CD4-positive, alpha-beta T cell treated with Interleukin-4 for 1 hour (primary cell): ENCODE data around the gene MDM4.

Source experiments
- DNase-seq, 2 donors: peaks; one replicate each; pipeline ENCODE4 v3.0.0-alpha.2; 2020 to 2022

The MDM4 gene

DNA sequence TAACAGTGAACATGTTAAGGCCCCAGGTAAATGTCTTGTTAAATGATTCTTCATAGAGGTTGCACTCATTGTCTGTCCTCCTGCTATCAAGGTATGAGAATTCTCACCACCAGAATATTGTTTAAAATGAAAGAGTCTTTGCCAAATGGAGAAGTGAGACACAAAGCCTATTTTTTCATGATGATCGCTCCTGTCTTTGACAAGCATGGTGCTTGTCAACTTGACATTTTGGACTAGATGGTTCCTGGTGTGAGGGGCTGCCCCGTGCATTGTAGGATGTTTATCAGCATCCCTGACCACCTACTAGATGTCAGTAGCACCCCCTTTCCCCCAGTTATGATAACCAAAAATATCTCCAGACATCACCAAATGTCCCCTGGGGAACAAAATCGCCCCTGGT, 65.6 kb downstream of the MDM4 start:
- DNase-seq, result no peak

DNA sequence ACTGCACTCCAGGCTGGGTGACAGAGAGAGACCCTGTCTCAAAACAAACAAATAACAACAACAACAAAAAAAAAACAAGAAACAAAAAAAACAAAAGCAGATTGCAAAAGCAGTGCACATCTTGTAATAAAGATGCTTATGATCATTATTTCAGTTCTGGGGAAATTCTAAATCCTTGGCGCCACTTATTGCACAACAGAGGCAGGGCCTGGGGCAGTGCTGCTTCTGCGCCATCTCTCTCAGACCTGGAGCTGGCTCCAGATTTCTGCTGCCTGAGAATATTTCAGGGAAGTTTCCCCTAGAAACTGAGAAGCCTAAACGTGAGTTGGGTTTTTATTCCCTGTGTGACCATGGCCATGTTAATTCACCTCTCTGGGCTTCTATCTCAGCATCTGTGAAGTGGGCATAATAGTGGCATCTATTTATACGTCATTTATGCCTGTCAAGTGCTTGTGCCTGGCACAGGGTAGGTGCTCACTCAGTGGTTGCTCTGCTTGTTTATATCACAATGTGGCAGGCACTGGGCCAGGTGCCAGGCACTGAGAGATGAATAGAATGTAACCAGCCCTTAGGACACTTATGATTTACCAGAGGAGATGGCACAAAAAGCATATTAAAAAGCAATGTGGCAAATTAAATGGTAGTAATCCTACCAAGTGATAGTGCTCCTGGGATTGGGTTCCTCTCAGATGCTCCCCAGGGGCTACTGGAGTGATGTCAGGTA, 67.9 kb downstream of the MDM4 start:
- no peak for DNase-seq

GRCh38 chr1:204584699-204585372, 68.6 kb downstream of the MDM4 start:
- DNase-seq, result peak; percentile 20 to 36

DNA sequence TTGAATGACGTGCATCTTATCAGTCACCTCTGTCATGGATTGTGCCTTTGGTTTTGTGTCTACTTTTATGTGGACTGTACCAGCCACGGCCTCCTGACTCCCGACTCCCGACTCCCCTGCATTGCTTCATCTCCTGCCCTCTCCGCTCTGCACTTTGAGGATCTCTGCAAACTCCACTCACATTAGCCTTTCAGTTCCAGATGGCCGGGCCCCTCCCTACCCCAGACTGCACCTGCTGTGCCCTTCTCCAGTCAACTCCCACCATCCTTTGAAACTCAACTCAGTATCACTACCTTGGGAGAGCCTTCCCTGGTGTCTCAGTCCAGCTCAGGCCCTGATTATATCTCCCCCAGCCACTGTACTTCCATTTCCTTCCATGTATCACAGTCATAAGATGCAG, 71.4 kb downstream of the MDM4 start:
- no peak for DNase-seq

- no peak for DNase-seq
Measured at GRCh38 chr1:204588826-204589225, 72.6 kb downstream of the MDM4 start.

GRCh38 chr1:204589409-204590038, 73.3 kb downstream of the MDM4 start:
- DNase-seq, result no peak

GRCh38 chr1:204591473-204592090, 75.4 kb downstream of the MDM4 start:
- DNase-seq, result no peak

DNA sequence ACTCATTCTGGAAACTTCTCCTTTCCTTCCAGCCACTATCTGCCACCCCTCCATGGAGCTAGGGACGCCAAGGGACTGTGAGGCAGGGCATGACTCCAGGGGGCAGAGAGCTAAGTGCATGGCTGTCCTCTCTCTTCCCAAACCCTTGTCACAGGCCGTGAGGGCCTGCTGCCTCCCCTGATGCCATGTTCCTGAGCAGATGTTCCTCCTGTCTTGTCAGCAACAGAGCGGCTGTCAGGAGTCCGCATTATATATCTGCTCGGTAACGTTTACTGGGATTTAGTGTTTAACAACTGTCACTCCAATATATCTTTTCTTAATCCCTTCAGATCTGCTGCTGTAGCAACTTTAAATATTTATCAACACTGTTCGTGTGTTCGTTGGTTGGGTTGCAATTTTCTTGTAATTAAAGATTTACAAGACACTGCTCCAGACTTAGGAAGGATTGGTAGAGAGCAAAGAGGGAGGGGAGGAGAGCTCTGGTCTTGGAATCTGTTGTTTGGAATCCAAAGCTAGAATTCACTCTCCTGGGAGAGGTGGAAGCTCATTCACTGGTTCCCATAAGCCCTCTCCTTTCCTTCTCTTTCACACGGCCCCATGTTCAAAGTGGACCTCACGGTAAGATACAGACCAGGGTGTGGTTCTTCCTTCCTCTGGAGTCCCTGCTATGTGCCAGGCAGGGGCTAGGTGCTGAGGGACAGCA, 76.2 kb downstream of the MDM4 start:
- no peak for DNase-seq

DNA sequence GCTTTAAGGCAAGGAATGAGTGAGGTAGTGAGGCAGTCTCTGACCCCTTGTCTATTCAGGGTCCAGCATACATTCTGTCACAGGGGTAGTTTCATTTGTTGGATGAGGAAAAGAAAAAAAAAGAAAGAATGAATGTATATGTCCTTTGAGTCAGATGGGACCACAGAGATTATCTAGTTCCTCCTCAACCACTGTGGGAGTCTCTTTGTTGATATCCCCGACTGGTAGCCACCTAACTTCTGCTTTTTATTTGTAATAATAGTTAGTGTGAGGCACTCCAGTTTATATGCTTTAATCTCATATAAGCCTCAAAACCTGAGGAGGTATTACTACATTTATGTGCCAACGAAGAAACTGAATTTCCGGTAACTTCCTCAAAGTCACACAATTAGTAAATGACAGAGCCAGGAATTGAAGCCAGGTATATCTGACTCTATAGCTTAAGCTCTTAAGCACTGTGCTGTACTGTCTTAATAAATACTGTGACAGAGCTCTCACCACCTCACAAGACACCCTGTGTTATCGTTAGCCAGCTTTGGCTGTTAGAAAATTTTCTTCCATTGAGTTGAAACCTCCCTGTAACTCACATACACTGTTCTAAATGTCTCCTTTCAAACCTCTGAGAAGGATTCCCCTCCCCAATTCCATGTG, 82.2 kb downstream of the MDM4 start:
- no peak for DNase-seq

- no peak for DNase-seq
Measured at GRCh38 chr1:204599098-204599497, 82.9 kb downstream of the MDM4 start.

DNA sequence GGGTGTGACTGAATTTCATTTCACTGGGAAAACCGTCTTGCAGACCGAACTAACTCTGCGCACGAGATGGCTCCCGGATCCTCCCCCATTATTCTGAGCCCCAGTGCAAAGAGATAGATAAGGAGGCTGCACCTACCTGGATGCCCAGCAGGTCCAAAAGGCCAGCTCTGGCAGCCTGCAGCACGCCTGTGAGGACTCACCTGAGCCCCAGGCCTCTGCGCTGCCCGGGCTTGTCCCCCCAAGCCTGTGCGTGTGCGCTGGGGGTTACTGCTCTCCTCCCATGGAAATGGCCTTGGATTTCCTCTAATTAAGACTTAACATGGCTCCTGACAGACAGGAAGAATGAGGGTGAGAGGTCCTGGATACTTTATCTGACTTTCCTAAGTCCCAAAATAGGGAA, 83.4 kb downstream of the MDM4 start:
- DNase-seq, result no peak

- no peak for DNase-seq
Measured at GRCh38 chr1:204600203-204600602, 84.0 kb downstream of the MDM4 start.

DNA sequence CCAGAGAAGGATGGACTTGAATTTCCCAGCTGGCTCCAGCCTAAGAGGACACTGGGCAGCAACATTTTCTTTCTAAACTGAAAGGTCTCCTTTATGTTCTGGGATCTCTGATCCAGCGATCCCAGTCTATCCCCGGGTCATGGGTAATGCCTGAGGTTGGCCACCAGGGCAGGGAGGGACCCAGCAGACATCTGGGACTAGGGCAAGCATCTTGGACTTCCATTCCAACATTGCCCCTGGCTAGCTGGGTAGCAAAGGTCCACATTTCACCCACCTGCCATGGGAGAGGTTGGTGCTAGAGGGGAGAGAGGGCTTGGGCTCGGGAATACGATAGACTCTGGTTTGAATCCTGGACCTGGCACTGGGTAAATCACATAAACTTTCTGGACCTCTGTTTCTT, 84.8 kb downstream of the MDM4 start:
- DNase-seq, result no peak

DNA sequence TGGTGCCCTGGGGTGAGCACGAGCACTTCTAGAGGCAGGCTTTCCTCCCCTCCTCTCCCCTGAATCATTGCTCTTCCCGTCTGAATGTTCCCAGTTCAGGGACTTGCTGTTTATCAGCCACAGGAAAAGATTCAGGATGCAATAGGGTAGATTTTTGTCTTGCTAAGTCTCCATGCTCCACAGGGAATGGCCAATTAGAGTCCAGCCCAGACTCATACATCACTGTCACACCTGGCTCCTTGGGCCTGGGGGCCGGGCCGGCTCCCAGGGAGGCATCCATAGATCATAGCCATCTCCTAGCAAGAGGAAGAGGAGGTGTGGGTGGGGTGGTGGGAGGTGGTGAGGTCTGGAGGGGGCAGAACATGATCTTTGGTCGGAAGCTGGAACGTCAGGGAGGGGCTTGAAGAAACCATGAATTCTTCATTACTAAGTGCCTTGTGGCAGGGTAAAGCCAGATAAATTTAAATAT, 85.9 kb downstream of the MDM4 start:
- no peak for DNase-seq

GRCh38 chr1:204602871-204603542, 86.8 kb downstream of the MDM4 start:
- DNase-seq, result no peak

GRCh38 chr1:204605791-204606190, 89.6 kb downstream of the MDM4 start:
- DNase-seq, result no peak
